HK-2 (cell line): Measurements from ENCODE around the gene TBCB.
"Not testable (repeated sequence)": the region's sequence is repeated elsewhere in the genome, so short reads cannot be mapped to it uniquely, and the experiment has no call there.

Experiments used
- DNase-seq: peaks from one replicate; pipeline ENCODE4 v3.0.0-alpha.2; 2018; ENCODE audit not compliant: unreplicated experiment

Gene TBCB

DNA sequence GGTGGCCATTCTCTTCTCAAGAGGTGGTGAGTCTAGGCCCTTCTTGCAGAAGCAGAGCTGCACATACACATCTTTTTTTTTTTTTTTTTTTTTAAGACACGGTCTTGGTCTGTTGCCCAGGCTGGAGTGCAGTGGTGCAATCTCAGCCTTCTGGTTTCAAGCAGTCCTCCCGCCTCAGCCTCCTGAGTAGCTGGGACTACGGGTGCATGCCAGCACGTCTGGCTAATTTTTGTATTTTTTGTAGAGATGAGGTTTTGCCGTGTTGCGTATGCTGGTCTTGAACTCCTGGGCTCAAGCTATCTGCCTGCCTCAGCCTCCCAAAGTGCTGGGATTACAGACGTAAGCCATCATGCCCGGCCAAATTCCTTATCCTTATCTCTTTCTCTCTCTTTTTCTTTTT lies 58.6 kb downstream of the TBCB start:
- not testable (repeated sequence) for DNase-seq
